Fibroblast of the aortic adventitia (primary cell): ENCODE measurements around the gene DRC7. TPM values are rescaled to one million over a fixed set of nuclear protein-coding genes. Genes with fewer than 3 reads are reported as not detected.
A peak's percentile ranks its signal among the peaks of the same experiment; 100 is the strongest.

Source experiments
- DNase-seq: peaks from one replicate; pipeline ENCODE4 v3.0.0-alpha.2; 2010; ENCODE audit warnings: low read depth
- H3K4me3 ChIP-seq: 2 replicates; pipeline ENCODE4 v1.5.1; 2011; ENCODE audit warnings: low read depth, mild to moderate bottlenecking, control low read depth, low read length, moderate library complexity
- total RNA-seq: library from RNA; depleted of rRNA; stranded (reverse); fragments of >200 nt; gene quantifications from 2 replicates; pipeline ENCODE4 v1.2.3, GENCODE V29; 2012; ENCODE audit warnings: low replicate concordance
- TF ChIP-seq, protein P1 (sequence below): IDR thresholded peaks from 2 replicates; pipeline ENCODE4 v1.5.1; 2011; ENCODE audit warnings: mild to moderate bottlenecking, low read length, control low read depth, inconsistent platforms; ENCODE audit not compliant: insufficient read depth

DRC7 gene
- total RNA-seq, 1 donor = 0.09 TPM

DNA sequence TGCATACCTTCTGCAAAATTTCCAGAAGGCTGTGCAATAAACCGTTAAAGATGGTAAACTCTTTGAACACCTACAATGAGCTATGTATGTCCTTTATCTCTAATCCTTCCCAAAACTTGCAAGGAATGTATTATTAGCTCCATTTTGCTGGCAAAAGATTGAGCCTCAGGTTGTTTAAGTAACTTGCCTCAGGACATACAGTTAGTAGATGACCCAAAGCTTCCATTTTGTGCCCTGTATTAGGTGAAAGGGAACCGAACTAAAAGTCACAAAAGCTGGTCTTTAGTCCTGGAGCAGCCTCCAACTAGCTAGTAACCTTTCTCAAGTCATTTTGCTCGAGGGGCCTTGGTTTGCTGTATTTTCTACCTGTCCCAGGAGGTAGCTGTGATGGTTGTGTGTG, 22.2 kb upstream of the DRC7 start:
- no peak for DNase-seq
- no peak overlapping the region for H3K4me3 ChIP-seq
- TF ChIP-seq, protein P1, sequence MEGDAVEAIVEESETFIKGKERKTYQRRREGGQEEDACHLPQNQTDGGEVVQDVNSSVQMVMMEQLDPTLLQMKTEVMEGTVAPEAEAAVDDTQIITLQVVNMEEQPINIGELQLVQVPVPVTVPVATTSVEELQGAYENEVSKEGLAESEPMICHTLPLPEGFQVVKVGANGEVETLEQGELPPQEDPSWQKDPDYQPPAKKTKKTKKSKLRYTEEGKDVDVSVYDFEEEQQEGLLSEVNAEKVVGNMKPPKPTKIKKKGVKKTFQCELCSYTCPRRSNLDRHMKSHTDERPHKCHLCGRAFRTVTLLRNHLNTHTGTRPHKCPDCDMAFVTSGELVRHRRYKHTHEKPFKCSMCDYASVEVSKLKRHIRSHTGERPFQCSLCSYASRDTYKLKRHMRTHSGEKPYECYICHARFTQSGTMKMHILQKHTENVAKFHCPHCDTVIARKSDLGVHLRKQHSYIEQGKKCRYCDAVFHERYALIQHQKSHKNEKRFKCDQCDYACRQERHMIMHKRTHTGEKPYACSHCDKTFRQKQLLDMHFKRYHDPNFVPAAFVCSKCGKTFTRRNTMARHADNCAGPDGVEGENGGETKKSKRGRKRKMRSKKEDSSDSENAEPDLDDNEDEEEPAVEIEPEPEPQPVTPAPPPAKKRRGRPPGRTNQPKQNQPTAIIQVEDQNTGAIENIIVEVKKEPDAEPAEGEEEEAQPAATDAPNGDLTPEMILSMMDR = no peak

DNA sequence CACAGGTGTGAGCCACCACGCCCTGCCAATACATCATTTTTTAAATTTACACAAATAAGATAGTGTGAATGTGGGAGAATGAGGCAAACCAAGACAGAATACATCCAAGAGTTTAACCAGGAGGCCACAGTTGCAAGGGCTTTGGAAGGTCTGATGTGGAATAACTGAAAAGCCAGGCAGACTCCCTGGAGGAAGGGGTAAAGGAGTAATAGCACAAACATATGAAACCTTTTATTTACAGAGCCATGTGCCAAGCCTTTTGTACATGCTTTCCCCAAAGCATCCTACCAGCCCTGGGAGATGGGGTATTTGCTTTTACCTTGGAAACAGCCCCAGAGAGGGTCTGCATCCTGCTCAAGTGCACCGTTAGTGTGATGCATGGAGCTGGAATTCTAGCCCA, 21.8 kb upstream of the DRC7 start:
- H3K4me3 ChIP-seq = no peak overlapping the region
- DNase-seq = no peak
- TF ChIP-seq, protein P1 = no peak

DNA sequence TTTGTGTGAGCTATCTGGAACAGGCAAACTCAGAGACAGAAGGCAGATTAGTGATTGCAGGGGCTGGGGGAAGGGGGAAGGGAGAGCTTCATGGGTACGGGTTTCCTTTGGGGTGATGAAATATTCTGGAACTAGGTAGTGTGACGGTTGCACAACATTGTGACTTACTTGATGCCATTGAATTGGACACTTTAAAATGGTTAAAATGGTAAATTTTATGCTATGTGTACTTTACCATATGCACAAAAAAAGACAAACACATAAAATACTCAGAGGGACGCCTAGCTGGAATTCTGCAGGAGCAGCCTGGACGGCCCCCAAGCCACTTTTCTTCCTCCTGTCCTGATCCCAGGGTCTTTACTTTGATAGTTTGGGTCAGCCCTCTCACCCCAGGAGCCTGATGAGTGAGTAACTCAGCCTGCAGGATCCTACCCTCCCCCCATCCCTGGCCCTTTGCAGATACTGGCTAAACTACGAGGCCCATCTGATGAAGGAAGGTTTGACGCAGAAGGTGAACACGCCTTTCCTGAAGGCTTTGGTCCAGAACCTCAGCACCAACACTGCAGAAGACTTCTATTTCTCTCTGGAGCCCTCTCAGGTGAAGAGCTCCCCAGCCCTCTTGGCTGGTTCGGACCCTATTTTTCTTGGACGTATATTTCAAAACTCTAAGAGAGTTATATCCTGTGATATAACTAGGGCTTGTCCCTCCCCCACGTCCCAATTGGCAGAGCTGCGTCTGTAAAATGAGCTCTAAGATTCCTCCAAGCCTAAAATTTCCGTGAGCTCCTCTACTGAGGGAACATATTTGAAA, 18.7 kb upstream of the DRC7 start:
- TF ChIP-seq, protein P1 = no peak
- no peak overlapping the region for H3K4me3 ChIP-seq
- DNase-seq = peak; percentile 24

DNA sequence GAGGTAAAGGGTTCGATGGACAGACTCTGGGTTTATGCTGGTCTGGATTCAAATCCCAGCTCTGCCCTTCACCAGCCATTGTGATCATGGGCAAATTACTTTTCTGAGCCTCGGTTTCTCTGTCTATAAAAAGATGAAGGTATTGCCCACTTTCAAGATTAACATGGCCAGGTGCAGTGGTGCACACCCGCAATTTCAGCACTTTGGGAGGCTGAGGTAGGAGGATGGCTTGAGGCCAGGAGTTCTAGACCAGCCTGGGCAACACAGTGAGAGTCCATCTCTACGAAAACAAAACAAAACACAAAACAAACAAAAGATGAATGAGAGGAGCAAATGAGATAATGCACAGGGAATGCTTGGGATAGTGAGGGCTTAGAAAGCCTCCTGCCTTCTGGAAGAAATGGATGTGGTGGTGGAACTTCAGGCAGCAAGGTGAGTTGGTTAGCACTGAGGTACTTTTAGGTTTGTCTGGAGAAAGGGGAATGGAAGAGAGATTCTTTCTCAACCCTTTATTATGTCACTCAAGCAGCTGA, 18.0 kb upstream of the DRC7 start:
- DNase-seq = no peak
- TF ChIP-seq, protein P1 = no peak
- no peak overlapping the region for H3K4me3 ChIP-seq

DNA sequence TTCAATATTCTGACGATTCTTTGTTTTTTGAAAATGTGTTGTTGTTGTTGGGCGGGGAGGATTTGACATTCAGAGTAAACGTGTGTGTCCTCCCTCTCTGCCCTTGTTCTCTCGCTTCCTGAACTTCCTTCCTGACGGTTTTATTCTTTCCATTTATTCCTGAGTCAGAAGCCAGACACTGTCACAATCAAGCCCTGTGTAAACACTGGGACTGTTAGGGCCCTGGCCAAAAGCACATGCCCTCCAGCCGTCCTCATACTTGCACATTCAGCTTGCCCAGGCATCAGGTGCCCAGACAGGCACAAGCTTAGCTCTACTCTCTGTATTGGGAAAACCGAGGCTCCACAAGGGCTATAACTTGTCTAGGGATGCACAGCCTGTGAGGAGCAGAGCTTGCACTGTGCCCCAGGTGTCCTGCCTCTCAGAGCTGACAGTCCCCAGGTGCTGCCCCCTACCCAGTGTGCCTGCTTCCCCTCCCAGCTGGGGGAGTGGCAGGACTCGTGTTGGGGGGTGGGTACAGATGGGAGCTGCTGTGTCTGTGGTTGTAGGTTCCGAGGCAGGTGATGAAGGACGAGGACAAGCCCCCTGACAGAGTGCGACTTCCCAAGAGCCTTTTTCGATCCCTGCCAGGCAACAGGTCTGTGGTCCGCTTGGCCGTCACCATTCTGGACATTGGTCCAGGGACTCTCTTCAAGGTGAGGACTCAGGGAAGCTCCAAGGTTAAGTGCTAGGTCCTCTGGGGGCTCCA, 16.8 kb upstream of the DRC7 start:
- no peak for DNase-seq

DNA sequence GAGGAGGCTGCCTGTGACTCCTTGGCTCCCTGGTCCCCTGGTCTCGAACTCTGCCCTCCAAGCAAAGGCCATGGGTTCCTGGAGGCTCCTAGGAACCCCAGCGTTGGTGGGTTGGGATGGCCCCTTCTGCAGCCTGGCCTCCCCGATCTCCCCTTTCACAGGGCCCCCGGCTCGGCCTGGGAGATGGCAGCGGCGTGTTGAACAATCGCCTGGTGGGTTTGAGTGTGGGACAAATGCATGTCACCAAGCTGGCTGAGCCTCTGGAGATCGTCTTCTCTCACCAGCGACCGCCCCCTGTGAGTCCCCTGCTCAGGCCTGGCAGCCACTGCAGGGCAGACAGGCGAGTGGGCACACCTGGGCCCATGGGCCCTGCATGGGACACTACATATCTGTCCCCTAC, 15.6 kb upstream of the DRC7 start:
- H3K4me3 ChIP-seq = no peak overlapping the region
- DNase-seq = no peak
- TF ChIP-seq, protein P1 = no peak

More for the DNA sequence above, 16.8 kb upstream of the DRC7 start:
- H3K4me3 ChIP-seq = no peak overlapping the region
- TF ChIP-seq, protein P1 = no peak
